WTC11 (cell line): ENCODE data around the gene CARD6. TPM values are rescaled to one million over a fixed set of nuclear protein-coding genes. Genes with fewer than 3 reads are reported as not detected.

ENCODE experiments used
- ATAC-seq: fragments of 200-7000 bp; cut with Tn5 transposase; 2 replicates; pipeline ENCODE4 v1.10.0; 2021; ENCODE audit warnings: mild to moderate bottlenecking, moderate library complexity
- CTCF ChIA-PET: fragments of 300-600 bp; sonication (Branson Sonifier 250); formaldehyde crosslinking; loops from one replicate; lab custom pipeline; 2021; ENCODE audit warnings: antibody characterized with exemption; lab: Charles Lee
- POLR2A ChIA-PET: fragments of 350-600 bp; sonication (Branson Sonifier 250); formaldehyde crosslinking; loops from one replicate; lab custom pipeline; 2021; ENCODE audit warnings: antibody characterized with exemption; lab: Charles Lee
- DNase-seq: peaks from one replicate; pipeline ENCODE4 v3.0.0; 2021; ENCODE audit warnings: low spot score
- H3K27ac Mint-ChIP-seq: 2 replicates; pipeline ENCODE4 v1.8.0; 2021; ENCODE audit warnings: mixed read lengths
- H3K27me3 Mint-ChIP-seq: 2 replicates; pipeline ENCODE4 v1.8.0; 2021; ENCODE audit warnings: low read depth, mild to moderate bottlenecking, moderate library complexity, mixed read lengths
- H3K36me3 Mint-ChIP-seq: 2 replicates; pipeline ENCODE4 v1.8.0; 2021; ENCODE audit warnings: mixed read lengths
- H3K4me1 Mint-ChIP-seq: 2 replicates; pipeline ENCODE4 v1.8.0; 2022; ENCODE audit warnings: mixed read lengths
- H3K4me3 Mint-ChIP-seq: 2 replicates; pipeline ENCODE4 v1.8.0; 2021; ENCODE audit warnings: mild to moderate bottlenecking, moderate library complexity, mixed read lengths
- H3K9me3 Mint-ChIP-seq: 2 replicates; pipeline ENCODE4 v1.8.0; 2021; ENCODE audit warnings: mixed read lengths
- CBFB ChIP-seq: sonication (generic); formaldehyde crosslinking; IDR thresholded peaks from 2 replicates; pipeline ENCODE4 v1.8.1; 2022; ENCODE audit warnings: mild to moderate bottlenecking, low read depth, missing genetic modification reagents
- FOXK1 ChIP-seq: sonication (generic); formaldehyde crosslinking; IDR thresholded peaks from 2 replicates; pipeline ENCODE4 v1.8.0; 2022; ENCODE audit warnings: mild to moderate bottlenecking, moderate library complexity, missing genetic modification reagents
- GRHL2 ChIP-seq: fragments of 250-450 bp; sonication (Bioruptor Pico); IDR thresholded peaks from 2 replicates; pipeline ENCODE4 v1.8.0; 2022; ENCODE audit warnings: mild to moderate bottlenecking, moderate library complexity; ENCODE audit not compliant: insufficient replicate concordance, severe bottlenecking
- GTF2I ChIP-seq: fragments of 250-450 bp; sonication (Bioruptor Pico); conservative IDR thresholded peaks from 2 replicates; pipeline ENCODE4 v1.4.0; 2021; ENCODE audit warnings: mild to moderate bottlenecking
- KAT7 ChIP-seq: sonication (generic); formaldehyde crosslinking; IDR thresholded peaks from 2 replicates; pipeline ENCODE4 v1.8.1; 2023; ENCODE audit warnings: missing genetic modification reagents, mild to moderate bottlenecking, borderline replicate concordance
- NFE2L1 ChIP-seq: sonication (generic); formaldehyde crosslinking; IDR thresholded peaks from 2 replicates; pipeline ENCODE4 v1.8.1; 2023; ENCODE audit warnings: missing genetic modification reagents
- OVOL2 ChIP-seq: fragments of 250-450 bp; sonication (Bioruptor Pico); IDR thresholded peaks from 2 replicates; pipeline ENCODE4 v1.9.0; 2021; ENCODE audit warnings: mild to moderate bottlenecking, borderline replicate concordance
- ZBTB21 ChIP-seq: sonication (generic); formaldehyde crosslinking; IDR thresholded peaks from 2 replicates; pipeline ENCODE4 v1.8.1; 2023; ENCODE audit warnings: mild to moderate bottlenecking, missing genetic modification reagents, borderline replicate concordance
- ZNF121 ChIP-seq: sonication (generic); formaldehyde crosslinking; IDR thresholded peaks from 2 replicates; pipeline ENCODE4 v1.8.0; 2023; ENCODE audit warnings: missing genetic modification reagents
- ZNF317 ChIP-seq: sonication (generic); formaldehyde crosslinking; IDR thresholded peaks from 2 replicates; pipeline ENCODE4 v1.8.1; 2023; ENCODE audit warnings: low read depth, mild to moderate bottlenecking, moderate library complexity, missing genetic modification reagents, borderline replicate concordance
- ZNF396 ChIP-seq: fragments of 250-450 bp; sonication (Bioruptor Pico); IDR thresholded peaks from 2 replicates; pipeline ENCODE4 v1.8.0; 2021; ENCODE audit warnings: mild to moderate bottlenecking, moderate library complexity, borderline replicate concordance
- total RNA-seq: library from RNA; stranded (reverse); gene quantifications from 3 replicates; pipeline ENCODE4 v1.2.3, GENCODE V29; 2021
- TF ChIP-seq, protein P1 (sequence below): sonication (generic); formaldehyde crosslinking; IDR thresholded peaks from 2 replicates; pipeline ENCODE4 v1.8.1; 2022; ENCODE audit warnings: low read depth, missing genetic modification reagents, borderline replicate concordance
- TF ChIP-seq, protein P2 (sequence below): fragments of 200-600 bp; IDR thresholded peaks from 2 replicates; pipeline ENCODE4 v1.8.0; 2022; ENCODE audit warnings: antibody characterized with exemption
- TF ChIP-seq, protein P3 (sequence below): fragments of 250-450 bp; sonication (Bioruptor Pico); IDR thresholded peaks from 2 replicates; pipeline ENCODE4 v1.9.0; 2021; ENCODE audit warnings: moderate library complexity, mild to moderate bottlenecking, inconsistent platforms, borderline replicate concordance
- TF ChIP-seq, protein P4 (sequence below): sonication (generic); formaldehyde crosslinking; IDR thresholded peaks from 2 replicates; pipeline ENCODE4 v1.8.0; 2022; ENCODE audit warnings: mild to moderate bottlenecking, missing genetic modification reagents
- TF ChIP-seq, protein P5 (sequence below): fragments of 250-450 bp; sonication (Bioruptor Pico); IDR thresholded peaks from 2 replicates; pipeline ENCODE4 v1.9.0; 2021; ENCODE audit warnings: mild to moderate bottlenecking
- TF ChIP-seq, protein P6 (sequence below): sonication (generic); formaldehyde crosslinking; IDR thresholded peaks from 2 replicates; pipeline ENCODE4 v1.8.0; 2023; ENCODE audit warnings: missing genetic modification reagents
- TF ChIP-seq, protein P7 (sequence below): sonication (generic); formaldehyde crosslinking; IDR thresholded peaks from 2 replicates; pipeline ENCODE4 v1.8.0; 2022; ENCODE audit warnings: missing genetic modification reagents

The CARD6 gene
- total RNA-seq, 1 experiment from 2014 or later = 0.24 TPM

DNA sequence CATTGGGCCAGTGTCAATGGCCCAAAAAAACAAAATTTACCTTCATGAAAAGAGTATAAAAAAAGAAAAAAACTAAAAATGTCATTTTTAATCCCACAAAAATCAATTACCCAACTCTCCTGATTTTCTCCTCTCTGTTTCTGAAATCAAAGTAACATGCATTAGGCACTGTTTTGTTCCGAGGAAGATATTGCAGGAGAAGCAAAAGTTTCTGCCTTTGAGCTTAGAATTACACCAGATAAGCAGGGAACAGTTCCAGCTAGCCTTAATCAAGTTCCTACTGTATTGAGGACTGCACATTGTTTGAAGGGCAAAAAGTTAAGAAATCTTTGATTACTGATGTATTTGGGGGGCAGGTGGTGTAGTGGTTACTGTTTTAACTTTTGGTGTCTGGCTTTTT lies 41.9 kb upstream of the CARD6 start:
- Mint-ChIP-seq H3K9me3 (no peaks in the 10 kb centered on the region), H3K4me1 (peaks cover 39% of the 10 kb centered on the region), H3K36me3 (peaks cover 7% of the 10 kb centered on the region), H3K27ac (no peak overlapping the region), H3K27me3 (no peaks in the 10 kb centered on the region; the same call in 1 of the 2 replicates), H3K4me3 (peak overlapping the region; percentile 82)
- DNase-seq (no peak), ATAC-seq (no peak)
- TF ChIP-seq, protein P1, sequence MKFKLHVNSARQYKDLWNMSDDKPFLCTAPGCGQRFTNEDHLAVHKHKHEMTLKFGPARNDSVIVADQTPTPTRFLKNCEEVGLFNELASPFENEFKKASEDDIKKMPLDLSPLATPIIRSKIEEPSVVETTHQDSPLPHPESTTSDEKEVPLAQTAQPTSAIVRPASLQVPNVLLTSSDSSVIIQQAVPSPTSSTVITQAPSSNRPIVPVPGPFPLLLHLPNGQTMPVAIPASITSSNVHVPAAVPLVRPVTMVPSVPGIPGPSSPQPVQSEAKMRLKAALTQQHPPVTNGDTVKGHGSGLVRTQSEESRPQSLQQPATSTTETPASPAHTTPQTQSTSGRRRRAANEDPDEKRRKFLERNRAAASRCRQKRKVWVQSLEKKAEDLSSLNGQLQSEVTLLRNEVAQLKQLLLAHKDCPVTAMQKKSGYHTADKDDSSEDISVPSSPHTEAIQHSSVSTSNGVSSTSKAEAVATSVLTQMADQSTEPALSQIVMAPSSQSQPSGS (CRISPR knock-in tag) = no peak
- TF ChIP-seq NFE2L1 (CRISPR knock-in tag) (no peak), ZNF396 (CRISPR knock-in tag) (no peak), ZNF317 (CRISPR knock-in tag) (no peak), ZBTB21 (no peak), GRHL2 (CRISPR knock-in tag) (no peak), CBFB (CRISPR knock-in tag) (no peak), GTF2I (CRISPR knock-in tag) (no peak)
- TF ChIP-seq, protein P2, sequence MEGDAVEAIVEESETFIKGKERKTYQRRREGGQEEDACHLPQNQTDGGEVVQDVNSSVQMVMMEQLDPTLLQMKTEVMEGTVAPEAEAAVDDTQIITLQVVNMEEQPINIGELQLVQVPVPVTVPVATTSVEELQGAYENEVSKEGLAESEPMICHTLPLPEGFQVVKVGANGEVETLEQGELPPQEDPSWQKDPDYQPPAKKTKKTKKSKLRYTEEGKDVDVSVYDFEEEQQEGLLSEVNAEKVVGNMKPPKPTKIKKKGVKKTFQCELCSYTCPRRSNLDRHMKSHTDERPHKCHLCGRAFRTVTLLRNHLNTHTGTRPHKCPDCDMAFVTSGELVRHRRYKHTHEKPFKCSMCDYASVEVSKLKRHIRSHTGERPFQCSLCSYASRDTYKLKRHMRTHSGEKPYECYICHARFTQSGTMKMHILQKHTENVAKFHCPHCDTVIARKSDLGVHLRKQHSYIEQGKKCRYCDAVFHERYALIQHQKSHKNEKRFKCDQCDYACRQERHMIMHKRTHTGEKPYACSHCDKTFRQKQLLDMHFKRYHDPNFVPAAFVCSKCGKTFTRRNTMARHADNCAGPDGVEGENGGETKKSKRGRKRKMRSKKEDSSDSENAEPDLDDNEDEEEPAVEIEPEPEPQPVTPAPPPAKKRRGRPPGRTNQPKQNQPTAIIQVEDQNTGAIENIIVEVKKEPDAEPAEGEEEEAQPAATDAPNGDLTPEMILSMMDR = no peak
- TF ChIP-seq, protein P3, sequence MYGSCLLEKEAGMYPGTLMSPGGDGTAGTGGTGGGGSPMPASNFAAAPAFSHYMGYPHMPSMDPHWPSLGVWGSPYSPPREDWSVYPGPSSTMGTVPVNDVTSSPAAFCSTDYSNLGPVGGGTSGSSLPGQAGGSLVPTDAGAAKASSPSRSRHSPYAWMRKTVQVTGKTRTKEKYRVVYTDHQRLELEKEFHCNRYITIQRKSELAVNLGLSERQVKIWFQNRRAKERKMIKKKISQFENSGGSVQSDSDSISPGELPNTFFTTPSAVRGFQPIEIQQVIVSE (CRISPR knock-in tag) = no peak
- TF ChIP-seq, protein P4, sequence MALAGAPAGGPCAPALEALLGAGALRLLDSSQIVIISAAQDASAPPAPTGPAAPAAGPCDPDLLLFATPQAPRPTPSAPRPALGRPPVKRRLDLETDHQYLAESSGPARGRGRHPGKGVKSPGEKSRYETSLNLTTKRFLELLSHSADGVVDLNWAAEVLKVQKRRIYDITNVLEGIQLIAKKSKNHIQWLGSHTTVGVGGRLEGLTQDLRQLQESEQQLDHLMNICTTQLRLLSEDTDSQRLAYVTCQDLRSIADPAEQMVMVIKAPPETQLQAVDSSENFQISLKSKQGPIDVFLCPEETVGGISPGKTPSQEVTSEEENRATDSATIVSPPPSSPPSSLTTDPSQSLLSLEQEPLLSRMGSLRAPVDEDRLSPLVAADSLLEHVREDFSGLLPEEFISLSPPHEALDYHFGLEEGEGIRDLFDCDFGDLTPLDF (CRISPR knock-in tag) = no peak
- TF ChIP-seq, protein P5, sequence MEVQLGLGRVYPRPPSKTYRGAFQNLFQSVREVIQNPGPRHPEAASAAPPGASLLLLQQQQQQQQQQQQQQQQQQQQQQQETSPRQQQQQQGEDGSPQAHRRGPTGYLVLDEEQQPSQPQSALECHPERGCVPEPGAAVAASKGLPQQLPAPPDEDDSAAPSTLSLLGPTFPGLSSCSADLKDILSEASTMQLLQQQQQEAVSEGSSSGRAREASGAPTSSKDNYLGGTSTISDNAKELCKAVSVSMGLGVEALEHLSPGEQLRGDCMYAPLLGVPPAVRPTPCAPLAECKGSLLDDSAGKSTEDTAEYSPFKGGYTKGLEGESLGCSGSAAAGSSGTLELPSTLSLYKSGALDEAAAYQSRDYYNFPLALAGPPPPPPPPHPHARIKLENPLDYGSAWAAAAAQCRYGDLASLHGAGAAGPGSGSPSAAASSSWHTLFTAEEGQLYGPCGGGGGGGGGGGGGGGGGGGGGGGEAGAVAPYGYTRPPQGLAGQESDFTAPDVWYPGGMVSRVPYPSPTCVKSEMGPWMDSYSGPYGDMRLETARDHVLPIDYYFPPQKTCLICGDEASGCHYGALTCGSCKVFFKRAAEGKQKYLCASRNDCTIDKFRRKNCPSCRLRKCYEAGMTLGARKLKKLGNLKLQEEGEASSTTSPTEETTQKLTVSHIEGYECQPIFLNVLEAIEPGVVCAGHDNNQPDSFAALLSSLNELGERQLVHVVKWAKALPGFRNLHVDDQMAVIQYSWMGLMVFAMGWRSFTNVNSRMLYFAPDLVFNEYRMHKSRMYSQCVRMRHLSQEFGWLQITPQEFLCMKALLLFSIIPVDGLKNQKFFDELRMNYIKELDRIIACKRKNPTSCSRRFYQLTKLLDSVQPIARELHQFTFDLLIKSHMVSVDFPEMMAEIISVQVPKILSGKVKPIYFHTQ (CRISPR knock-in tag) = no peak
- ChIA-PET CTCF (interaction anchor here (0.6 to 2.0 kb wide), 11 partner anchors 8 to 720 kb away, joined by 3 to 13 read pairs (median 4); no protein-coding TSS in a partner anchor), POLR2A (interaction anchor here (0.6 to 2.0 kb wide), 6 partner anchors 17 to 40 kb away, joined by 3 to 16 read pairs (median 4); no protein-coding TSS in a partner anchor)

DNA sequence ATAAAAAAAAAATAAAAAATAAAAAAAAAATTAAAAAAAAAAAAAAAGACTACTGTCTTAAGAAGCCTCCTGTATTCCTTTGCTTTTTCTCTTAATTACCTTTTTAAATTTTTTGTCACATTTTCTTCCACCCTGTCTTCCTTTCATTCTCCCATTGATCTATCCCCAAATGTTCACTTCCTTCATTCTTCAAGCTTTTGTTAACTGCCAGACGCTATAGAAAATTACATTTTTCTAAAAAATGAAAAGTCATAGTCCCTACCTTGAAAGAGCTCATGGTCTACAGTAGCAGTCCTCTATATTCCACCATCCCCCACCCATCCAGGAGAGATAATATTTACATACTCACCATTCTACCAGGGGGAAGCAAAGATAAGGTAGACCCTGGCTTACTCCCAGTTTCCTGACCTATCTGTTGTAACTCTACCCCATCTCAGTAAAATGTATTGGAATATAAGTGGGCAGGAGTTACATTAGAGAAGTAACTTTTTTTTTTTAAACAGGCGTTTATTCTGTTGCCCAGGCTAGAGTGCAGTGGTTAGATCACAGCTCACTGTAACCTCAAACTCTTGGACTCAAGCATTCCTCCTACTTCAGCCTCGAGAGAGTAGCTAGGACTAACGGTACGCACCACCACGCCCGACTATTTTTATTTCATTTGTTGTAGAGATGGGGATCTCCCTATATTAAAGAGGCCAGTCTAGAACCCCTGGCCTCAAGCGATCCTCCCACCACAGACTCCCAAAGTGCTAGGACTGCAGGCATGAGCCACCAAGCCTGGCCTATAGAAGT lies 39.2 kb upstream of the CARD6 start:
- peaks cover 23% of the 10 kb centered on the region for H3K4me1 Mint-ChIP-seq
- no peaks in the 10 kb centered on the region for H3K9me3 Mint-ChIP-seq
- CTCF ChIA-PET = no interaction called here
- H3K27ac Mint-ChIP-seq = peak overlapping the region; percentile 20
- ATAC-seq (no peak), DNase-seq (no peak)
- no peaks in the 10 kb centered on the region for H3K36me3 Mint-ChIP-seq
- H3K4me3 Mint-ChIP-seq = peak overlapping the region; percentile 22
- no peaks in the 10 kb centered on the region; the same call in 1 of the 2 replicates for H3K27me3 Mint-ChIP-seq
- POLR2A ChIA-PET = interaction anchor here (0.6 to 1.7 kb wide), 4 partner anchors 22 to 661 kb away, joined by 3 to 5 read pairs (median 4); no protein-coding TSS in a partner anchor
- TF ChIP-seq, protein P6, sequence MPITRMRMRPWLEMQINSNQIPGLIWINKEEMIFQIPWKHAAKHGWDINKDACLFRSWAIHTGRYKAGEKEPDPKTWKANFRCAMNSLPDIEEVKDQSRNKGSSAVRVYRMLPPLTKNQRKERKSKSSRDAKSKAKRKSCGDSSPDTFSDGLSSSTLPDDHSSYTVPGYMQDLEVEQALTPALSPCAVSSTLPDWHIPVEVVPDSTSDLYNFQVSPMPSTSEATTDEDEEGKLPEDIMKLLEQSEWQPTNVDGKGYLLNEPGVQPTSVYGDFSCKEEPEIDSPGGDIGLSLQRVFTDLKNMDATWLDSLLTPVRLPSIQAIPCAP (CRISPR knock-in tag) = no peak
- TF ChIP-seq ZNF121 (CRISPR knock-in tag) = no peak
- no peak for TF ChIP-seq KAT7 (CRISPR knock-in tag)
- TF ChIP-seq, protein P7, sequence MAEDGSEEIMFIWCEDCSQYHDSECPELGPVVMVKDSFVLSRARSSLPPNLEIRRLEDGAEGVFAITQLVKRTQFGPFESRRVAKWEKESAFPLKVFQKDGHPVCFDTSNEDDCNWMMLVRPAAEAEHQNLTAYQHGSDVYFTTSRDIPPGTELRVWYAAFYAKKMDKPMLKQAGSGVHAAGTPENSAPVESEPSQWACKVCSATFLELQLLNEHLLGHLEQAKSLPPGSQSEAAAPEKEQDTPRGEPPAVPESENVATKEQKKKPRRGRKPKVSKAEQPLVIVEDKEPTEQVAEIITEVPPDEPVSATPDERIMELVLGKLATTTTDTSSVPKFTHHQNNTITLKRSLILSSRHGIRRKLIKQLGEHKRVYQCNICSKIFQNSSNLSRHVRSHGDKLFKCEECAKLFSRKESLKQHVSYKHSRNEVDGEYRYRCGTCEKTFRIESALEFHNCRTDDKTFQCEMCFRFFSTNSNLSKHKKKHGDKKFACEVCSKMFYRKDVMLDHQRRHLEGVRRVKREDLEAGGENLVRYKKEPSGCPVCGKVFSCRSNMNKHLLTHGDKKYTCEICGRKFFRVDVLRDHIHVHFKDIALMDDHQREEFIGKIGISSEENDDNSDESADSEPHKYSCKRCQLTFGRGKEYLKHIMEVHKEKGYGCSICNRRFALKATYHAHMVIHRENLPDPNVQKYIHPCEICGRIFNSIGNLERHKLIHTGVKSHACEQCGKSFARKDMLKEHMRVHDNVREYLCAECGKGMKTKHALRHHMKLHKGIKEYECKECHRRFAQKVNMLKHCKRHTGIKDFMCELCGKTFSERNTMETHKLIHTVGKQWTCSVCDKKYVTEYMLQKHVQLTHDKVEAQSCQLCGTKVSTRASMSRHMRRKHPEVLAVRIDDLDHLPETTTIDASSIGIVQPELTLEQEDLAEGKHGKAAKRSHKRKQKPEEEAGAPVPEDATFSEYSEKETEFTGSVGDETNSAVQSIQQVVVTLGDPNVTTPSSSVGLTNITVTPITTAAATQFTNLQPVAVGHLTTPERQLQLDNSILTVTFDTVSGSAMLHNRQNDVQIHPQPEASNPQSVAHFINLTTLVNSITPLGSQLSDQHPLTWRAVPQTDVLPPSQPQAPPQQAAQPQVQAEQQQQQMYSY (CRISPR knock-in tag) = no peak
- TF ChIP-seq FOXK1 (CRISPR knock-in tag) = no peak
- TF ChIP-seq ZNF317 (CRISPR knock-in tag) = no peak
- TF ChIP-seq, protein P1 (CRISPR knock-in tag) = no peak
- TF ChIP-seq OVOL2 (CRISPR knock-in tag) = no peak
- no peak for TF ChIP-seq GTF2I (CRISPR knock-in tag)
